Measurements from ENCODE around the gene ING3. TPM values are rescaled to one million over a fixed set of nuclear protein-coding genes. Genes with fewer than 3 reads are reported as not detected.

ING3 gene, protein sequence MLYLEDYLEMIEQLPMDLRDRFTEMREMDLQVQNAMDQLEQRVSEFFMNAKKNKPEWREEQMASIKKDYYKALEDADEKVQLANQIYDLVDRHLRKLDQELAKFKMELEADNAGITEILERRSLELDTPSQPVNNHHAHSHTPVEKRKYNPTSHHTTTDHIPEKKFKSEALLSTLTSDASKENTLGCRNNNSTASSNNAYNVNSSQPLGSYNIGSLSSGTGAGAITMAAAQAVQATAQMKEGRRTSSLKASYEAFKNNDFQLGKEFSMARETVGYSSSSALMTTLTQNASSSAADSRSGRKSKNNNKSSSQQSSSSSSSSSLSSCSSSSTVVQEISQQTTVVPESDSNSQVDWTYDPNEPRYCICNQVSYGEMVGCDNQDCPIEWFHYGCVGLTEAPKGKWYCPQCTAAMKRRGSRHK
- total RNA-seq, result 19.1 and 19.4 TPM in 2 replicates
- 8.1 TPM for polyA plus RNA-seq (2012)

DNA sequence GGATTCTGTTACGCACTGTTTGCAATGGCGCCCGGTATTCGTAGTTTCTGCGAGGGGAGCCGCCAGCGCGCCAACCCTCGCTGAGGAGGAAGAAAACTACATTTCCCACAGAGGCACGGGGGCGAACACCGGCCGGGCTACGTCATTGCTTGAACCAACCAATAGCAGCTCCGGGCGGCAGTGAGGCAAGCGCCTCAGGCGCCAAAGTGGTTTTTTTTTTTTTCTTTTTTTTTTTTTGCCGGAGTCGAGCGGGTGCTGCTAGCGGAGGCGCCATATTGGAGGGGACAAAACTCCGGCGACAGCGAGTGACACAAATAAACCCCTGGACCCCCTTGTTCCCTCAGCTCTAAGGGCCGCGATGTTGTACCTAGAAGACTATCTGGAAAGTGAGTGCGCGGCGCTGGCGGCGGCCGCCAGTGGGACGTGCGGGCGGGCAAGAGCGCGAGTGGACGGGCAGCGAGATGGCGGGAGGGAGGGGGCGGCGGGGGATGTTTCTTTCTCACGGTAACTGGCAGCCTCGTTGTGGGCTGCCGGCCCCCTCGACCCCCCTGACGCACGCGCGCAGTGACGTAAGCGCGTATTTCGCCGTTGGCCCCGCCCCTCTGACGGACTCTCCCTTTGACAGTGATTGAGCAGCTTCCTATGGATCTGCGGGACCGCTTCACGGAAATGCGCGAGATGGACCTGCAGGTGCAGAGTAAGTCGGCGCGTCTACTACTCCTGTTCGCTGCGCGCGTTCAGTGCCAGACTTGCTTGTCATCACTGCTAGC, at the start of gene ING3:
Gene ING3, plus strand, starts transcription at position 239 of the 770 bp plus-strand sequence. Its CDS starts 120 bp downstream, at position 359.
- DNase-seq (ENCODE audit: low read depth), result peak; percentile 99

DNA sequence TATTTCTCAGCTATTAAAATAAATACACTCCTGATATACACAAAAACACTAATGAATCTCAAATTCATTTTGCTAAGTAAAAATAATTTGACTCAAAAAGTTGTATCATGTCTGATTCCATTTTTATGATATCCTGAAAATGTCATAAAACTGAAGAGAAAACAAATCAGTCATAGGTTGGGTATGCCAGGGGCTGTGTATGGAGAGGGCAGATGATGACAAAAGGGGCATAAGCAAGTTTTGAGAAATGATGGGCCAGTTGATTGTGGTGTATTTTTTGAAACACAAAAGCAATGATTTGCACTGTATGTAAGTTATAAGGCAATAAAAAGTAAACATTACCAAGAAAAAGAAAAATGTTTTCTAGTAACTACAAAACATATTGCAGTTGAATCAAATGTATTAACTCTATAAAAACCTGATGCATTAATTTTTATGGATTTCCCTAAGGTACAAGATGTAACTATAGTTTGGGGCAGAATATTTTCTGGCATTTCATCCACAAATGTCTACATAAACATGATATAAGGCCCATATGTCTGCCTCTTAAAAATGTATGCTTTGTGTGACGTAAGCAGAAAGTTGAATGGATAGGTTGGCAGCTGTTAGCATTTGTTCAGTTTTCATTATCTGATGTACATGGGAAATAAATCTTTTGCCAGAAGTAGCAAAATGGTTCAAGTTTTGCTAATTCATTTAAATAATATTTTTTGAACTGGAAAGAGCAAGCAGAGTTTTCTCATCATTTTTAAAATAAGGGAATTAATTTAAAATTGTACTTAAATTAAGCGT, 35.1 kb upstream of the ING3 start:
- no peak for DNase-seq (ENCODE audit: low read depth)

DNA sequence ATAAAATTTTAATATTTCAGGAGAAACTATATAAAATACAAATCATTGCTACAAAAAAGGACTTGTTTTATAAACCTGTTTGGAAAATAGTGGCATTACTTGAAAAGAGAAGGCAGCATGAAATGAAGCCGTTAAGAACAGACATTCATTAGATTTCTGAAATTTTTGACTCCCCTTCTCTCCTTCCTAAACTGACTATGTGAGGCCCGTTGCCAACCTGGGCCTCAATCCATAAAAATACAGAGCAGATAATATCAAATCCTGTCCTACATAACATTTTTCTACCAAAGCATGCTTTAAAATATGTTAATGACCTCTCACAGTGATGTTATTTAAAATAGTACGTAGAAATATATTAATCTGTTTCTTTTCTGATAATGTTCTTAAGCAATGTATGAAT, 34.5 kb upstream of the ING3 start:
- DNase-seq (ENCODE audit: low read depth), result no peak

DNA sequence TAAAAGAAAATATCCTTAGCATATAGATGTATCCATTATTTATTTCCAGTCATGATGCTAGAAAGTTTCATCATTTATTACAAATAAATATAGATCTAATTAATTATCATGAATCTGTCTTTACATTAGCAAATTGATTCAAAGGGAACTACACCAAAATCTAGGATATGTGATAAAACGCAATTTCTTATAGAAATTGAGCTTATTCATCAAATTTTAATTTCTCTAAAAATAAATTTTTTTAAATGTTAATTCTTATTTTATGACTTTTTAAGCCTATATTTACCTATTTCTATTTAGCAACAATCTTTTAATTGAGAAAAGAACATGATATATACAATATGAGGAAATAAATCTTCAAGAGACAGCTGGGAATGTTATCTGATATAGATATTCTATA, 34.0 kb upstream of the ING3 start:
- DNase-seq (ENCODE audit: low read depth), result no peak

DNA sequence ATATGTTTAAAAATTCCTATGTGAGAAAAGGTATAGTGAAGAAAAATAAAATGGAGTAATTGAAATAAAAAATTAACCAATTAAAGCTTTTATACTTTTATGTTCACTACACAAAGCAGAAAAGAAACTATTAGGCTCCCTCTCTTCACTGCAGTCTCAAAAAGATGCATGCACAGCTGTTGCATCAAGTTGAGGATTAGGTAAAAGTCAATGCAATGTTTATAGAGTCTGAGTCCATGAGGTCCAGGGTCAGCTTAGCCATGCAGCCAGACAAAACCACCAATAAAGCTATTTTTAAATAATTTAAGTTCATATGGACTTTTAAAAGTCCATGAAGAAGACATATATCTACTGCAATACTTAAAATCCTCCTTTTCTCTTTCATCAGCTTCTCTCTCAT, 31.1 kb upstream of the ING3 start:
- no peak for DNase-seq (ENCODE audit: low read depth)

DNA sequence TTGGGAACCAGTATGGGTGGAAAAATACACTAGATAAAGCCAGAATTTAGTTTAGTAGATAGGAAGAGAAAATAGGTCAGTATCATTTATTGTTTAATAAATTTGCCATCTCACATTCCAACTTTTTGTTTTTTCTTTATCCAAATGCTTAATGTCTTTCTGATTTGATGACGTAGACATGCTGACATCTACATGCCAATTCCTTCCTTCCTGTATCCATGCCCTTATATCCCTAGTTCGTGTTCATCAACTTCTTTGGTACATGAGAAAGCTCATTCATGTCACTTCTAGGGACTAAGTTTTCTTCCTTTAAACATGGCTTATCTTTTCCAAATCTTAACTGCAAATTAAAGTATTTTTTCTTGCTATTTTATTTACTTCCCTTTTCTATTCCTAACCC, 30.5 kb upstream of the ING3 start:
- no peak for DNase-seq (ENCODE audit: low read depth)

DNA sequence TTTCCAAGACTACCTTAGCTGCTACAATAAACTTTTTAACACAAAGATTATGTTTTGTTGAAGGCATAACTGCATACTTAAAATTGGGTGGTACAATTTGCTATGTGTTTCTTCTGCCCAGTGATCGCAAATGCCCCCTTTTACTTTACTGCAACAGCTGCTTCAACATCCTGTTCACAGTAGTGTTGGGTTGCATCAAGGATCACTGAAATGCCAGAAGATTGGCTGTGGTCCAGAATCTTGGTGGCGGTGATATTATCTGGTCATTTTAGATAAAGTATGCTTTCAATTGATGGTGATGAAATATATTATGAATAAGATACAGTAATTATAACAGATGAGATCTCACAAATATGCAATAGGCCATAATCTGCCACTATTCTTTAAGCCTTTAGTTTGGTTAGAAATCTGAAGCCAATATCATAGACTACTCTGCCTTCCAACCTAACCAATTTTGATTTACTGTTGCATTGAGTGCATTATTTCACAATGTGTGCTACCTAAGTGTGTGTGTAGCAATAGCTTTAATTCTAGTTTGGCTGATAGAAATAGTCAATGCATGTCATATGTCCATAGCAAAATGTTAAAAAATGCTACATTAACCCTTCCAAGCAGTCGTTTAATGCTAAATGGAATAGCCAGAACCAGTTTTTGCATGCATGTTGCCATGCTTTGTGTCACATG, 29.8 kb upstream of the ING3 start:
- DNase-seq (ENCODE audit: low read depth), result peak; percentile 81

DNA sequence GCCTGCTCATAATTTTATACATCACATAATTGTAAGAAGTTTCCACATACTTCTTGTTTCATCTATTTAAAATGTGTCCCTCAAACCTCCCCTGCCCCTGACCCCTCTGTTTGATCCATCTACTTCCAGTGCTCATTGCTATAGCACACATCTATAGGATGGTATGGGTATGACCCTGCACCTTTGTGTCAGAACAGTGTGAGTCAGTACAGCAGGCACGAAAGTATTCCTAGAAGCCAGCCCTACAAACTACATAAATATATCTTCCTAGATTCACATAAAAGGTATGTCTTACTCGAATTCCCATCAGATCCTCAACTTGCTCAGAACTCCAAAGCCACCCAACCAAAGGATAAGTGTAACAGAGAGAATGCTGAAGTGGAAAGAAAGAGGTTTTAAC, 25.7 kb upstream of the ING3 start:
- no peak for DNase-seq (ENCODE audit: low read depth)

DNA sequence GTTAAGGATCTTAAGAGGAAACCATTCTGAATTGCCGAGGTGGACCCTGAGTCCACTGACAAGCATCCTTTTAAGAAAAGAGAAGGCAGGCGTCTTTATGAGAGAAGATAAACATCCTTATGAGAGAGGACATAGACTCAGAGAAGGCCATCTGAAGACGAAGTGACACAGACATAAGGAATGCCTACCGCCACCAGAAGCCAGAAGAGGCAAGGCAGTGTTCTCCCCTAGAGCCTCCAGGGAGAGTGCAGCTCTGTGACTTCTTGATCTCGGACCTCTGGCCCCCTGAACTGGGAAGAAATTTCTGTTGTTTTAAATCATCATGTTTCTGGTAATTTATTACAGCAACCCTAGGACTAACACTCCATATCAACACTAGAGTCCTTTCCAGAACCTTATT, 25.2 kb upstream of the ING3 start:
- no peak for DNase-seq (ENCODE audit: low read depth)

DNA sequence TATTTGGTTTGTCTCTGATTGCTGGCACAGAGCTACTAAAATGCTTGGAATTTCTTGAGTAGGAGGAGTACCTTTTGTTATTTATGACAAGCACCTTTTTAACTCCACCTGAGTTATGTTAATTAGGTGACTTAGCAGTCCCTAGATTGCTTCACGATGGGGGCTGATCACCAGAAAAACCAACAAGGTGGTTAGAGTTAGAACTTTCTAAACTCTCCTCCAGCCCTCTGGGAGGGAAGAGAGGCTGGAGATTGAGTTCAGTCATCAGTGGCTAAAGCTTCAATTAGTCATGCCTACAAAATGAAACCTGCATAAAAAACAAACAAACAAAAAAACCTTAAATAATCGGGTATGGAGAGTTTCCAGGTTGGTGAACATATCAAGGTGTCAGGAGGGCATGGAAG, 23.6 kb upstream of the ING3 start:
- DNase-seq (ENCODE audit: low read depth), result no peak

DNA sequence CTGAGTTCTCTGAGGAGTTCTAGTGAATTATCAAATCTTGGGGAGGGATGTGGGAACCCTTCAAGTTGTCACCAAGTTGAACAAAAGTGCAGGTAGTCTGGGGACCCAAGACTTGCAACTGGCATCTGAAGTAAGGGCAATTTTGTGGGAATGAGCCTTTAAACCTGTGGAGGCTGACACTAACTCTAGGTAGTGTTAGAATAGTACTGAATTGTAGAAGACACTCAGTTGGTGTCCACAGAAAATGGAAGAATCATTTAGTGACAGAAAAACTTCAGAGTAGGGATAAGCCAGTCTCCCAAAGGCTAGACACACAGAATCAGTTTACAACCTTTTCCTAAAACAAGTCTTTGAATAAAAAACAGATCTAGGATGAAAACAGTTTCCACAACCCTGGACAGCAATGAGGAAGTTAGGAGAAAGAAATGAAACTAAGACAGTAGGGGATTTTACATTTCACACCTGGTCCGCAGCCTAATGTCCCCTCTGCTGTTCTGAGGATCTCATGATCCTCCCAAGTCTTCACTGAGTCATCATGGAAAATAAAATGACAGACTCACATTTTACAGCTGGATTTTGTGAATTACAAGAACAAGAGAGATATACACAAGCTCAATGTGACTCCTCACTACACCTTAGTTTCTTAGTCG, 23.0 kb upstream of the ING3 start:
- DNase-seq (ENCODE audit: low read depth), result no peak

DNA sequence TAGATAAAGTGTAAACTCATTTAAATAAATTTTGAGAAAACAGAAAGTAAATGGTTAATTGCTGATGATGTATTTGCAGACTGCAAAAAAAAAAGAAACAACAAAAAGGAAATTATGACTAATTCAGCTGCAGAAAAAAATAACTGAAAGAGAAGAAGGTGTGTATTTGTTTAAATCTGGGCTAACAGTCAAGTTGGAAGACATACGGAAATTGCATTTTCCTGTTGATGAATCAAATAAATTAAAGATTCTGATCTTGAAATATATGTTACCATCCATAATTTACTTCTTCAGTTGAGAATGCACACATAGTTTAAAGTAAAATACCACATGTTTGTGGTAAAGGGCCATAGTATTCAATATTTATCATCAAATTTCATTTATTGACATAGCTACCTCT, 19.3 kb upstream of the ING3 start:
- no peak for DNase-seq (ENCODE audit: low read depth)

DNA sequence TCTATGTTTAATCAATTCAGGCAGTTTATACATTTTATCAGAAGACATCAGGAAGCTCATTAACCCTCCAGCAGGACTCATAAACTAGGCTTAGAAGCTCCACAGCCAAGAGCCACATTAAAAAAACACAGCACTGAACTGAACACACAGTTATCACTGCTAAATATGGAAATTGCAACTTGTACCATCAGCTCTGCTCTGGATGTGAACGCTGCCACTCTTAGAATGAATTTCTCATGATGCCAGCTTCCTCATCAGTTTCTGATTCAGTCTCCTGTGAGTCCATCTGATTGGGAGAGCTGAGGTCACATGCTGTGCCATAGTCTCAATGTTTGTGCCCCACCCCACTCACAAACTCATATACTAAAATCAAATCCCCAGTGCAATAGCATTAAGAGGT, 17.1 kb upstream of the ING3 start:
- no peak for DNase-seq (ENCODE audit: low read depth)

DNA sequence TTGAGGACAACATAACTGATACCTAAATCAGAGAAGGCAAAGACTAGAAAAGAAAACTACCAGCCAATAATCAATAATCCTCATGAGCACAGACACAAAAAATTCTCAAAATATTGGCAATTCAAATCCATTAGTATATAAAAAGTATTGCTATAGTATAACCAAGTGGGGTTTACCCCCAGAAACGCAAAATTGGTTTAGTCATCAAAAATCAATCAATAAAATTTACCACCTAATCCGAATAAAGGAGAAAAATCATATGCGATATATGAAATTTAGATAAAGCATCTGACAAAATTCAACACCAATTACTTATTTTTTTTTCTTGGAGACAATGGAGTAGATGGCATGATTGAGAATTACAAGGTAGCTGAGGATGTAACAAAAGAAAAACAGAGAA, 11.2 kb upstream of the ING3 start:
- DNase-seq (ENCODE audit: low read depth), result no peak

DNA sequence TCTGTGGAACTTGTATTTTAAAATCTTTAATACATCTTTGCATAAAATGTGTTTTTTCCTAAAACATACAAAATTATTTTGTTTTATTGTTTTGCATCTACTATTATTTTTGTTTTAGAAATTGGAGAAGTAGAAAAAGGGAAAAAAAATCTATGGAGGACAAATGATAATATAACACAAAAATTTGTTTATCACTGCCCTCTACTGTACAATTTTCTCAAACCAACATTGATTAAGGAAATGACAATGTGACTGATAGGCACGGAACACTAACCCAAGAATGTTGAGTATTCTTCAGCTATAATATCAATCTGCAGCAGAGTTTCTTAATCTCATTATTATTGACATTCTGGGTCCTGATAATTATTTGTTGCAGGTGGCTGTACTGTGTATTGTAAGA, 9.5 kb upstream of the ING3 start:
- peak; percentile 48 for DNase-seq (ENCODE audit: low read depth)

DNA sequence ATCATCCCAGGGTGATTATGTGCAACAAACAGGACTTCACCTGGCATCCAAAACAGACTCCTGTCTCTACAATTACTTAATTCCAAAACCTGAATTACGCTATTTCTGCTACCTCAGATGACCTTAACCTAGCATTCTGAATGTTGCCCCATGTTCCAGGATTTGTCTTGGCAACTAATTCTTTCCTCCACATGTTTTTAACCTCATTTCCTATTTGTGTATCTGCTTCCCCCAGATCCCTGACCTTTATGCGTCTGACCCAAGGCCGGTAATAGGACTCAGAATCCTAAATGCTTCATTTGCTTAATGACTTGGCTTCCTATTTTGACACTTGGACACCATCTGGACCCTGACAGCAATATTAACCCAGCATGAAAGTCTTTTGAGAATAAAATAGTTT, 8.7 kb upstream of the ING3 start:
- no peak for DNase-seq (ENCODE audit: low read depth)

DNA sequence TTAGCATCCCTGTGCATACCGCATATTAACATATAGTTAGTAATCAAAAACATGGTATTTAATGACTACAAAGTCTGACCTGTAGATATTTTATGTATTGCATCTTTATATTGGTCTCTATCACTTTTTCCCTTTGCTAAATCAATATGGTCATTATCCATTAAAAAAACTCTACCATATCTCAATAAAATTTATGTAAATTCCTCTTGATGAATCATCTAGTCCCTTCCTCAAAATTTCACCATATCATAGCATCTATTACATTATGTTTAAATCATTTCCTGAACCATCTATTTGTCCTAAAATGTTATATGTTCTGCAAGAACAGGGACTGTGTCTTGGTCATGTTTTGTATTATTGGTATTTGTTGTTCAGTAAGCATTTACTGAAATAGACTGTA, 7.7 kb upstream of the ING3 start:
- no peak for DNase-seq (ENCODE audit: low read depth)

DNA sequence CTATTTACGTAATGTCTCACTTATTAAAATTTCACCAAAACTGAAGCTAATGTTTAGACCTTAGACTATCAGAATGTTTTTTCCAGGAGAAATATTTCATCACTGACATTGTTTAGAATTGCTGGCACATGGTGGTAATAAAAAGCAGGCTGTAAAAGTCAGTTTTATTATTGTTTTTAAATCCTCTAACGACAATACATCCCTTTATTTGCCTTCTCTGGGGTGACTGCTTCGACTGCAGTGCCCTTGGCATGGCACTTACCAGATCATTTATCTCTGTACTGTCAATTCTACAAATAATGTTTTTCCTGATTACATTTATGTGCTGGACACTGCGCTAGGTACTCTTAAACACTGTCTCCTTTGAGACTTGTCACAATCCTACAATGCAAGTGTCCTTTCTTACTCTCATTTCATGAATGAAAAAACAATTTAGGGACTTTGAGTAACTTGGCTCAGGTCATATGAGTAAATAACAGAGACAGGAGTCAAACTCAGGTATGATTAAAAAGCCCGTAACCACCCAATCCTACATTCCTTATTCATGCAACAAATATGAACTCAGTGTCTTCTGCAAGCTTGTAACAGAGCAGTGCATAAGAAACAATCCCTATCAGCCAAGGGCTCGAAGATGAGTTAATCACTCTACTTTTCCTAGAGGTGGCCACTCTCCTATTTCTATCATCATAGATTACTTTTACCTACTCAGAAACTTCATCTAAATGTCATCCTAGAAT, 5.6 kb upstream of the ING3 start:
- no peak for DNase-seq (ENCODE audit: low read depth)

DNA sequence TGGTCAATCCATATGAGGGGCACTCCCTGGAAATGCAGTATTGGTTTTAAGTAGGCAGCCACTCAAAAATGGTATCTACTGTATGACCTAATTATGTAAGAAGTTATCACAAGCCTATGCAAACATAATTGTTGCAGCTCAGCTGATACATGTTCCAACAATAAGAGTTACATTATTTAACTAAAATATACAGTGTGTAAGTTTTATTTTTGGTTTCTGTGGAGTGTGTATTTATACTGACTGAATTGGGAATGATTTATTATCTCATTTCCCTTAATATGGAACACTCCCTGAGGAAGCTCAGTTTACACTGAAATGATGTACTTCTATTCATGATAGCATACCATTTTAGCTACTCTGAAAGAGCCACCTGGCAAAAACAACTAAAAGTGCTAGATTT, 2.6 kb upstream of the ING3 start:
- no peak for DNase-seq (ENCODE audit: low read depth)

DNA sequence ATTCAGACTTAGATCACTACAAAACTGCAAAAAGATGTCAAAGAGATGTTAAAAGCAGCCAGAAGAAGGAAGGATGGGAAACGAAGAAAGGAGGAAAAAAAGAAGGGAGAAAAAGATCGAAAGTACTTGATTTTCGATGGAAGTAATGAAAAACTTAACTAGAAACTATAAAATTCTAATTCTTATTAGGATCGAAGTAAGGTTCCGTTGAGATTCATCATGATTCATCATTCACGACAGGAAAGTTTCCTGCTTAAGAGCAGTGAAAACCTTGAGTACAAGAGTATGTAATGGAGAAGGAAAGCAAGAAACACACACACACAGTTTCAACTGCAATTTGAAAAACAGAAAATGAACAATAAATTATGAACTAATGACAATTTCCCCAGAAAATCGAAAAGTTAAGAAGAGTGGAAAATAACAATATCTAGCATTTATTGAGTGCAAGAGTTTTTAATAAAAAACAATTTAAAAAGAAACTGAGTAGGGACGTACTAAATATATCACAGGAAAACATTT, 1.1 kb upstream of the ING3 start:
- DNase-seq (ENCODE audit: low read depth), result no peak

Measured in myocyte (in vitro differentiated cells).